IMR-90 (cell line): ENCODE measurements around the gene PNCK. TPM values are rescaled to one million over a fixed set of nuclear protein-coding genes. Genes with fewer than 3 reads are reported as not detected.

Source experiments
- ATAC-seq: fragments of 200-7000 bp; cut with Tn5 transposase; 2 replicates; pipeline ENCODE4 v1.9.1; 2020; ENCODE audit warnings: low read depth, mild to moderate bottlenecking, moderate library complexity
- BruUV-seq: library from RNA; stranded (reverse); fragments of 400-500 nt; replicated peaks from 2 replicates; lab custom pipeline; 2021; lab: Mats Ljungman, UMichigan
- CTCF ChIA-PET: fragments of 300-600 bp; formaldehyde crosslinking; extraction: SDS; loops from one replicate; lab custom pipeline; 2021; ENCODE audit warnings: antibody characterized with exemption; lab: Yijun Ruan, JAX
- POLR2A ChIA-PET: fragments of 300-600 bp; sonication (Branson Sonifier 250); formaldehyde crosslinking; loops from one replicate; lab custom pipeline; 2022; ENCODE audit warnings: antibody characterized with exemption; ENCODE audit not compliant: unreplicated experiment; lab: Charles Lee
- DNase-seq: peaks from one replicate; pipeline ENCODE4 v3.0.0; 2013
- H2AFZ ChIP-seq: replicated peaks from 2 replicates; pipeline ENCODE3; 2013; ENCODE audit warnings: low read length, mild to moderate bottlenecking; ENCODE audit not compliant: poor library complexity
- H2AK5ac ChIP-seq: 2 replicates; pipeline ENCODE4 v1.6.1; 2013; ENCODE audit warnings: low read depth, low read length, inconsistent platforms
- H2AK9ac ChIP-seq: replicated peaks from 2 replicates; pipeline ENCODE3; 2013; ENCODE audit warnings: mild to moderate bottlenecking, low read depth, low read length, moderate library complexity; ENCODE audit not compliant: poor library complexity
- H2BK120ac ChIP-seq: 2 replicates; pipeline ENCODE4 v1.6.1; 2013; ENCODE audit warnings: low read depth, low read length, inconsistent platforms
- H2BK15ac ChIP-seq: 3 replicates; pipeline ENCODE4 v1.6.1; 2013; ENCODE audit warnings: low read depth, low read length, inconsistent platforms
- H2BK20ac ChIP-seq: 2 replicates; pipeline ENCODE4 v1.6.1; 2013; ENCODE audit warnings: low read depth, mild to moderate bottlenecking, inconsistent platforms, low read length, moderate library complexity
- H2BK5ac ChIP-seq: 2 replicates; pipeline ENCODE4 v1.6.1; 2013; ENCODE audit warnings: mild to moderate bottlenecking, low read depth, low read length, inconsistent platforms; ENCODE audit not compliant: poor library complexity, severe bottlenecking
- H3K14ac ChIP-seq: replicated peaks from 2 replicates; pipeline ENCODE4 v1.6.1; 2013; ENCODE audit warnings: low read depth, low read length, inconsistent platforms
- H3K18ac ChIP-seq: 2 replicates; pipeline ENCODE4 v1.6.1; 2013; ENCODE audit warnings: low read depth, low read length, control low read depth
- H3K23ac ChIP-seq: 2 replicates; pipeline ENCODE4 v1.6.1; 2013; ENCODE audit warnings: low read depth, low read length, inconsistent platforms
- H3K27ac ChIP-seq: 2 replicates; pipeline ENCODE4 v1.5.1; 2013; ENCODE audit warnings: mild to moderate bottlenecking, control low read depth, low read length; ENCODE audit not compliant: insufficient read depth
- H3K27me3 ChIP-seq: 2 replicates; pipeline ENCODE4 v1.6.1; 2013; ENCODE audit warnings: low read length; ENCODE audit not compliant: control insufficient read depth, insufficient read depth
- H3K36me3 ChIP-seq: 2 replicates; pipeline ENCODE4 v1.6.1; 2013; ENCODE audit warnings: low read length, mixed read lengths; ENCODE audit not compliant: control insufficient read depth, insufficient read depth
- H3K4ac ChIP-seq: 2 replicates; pipeline ENCODE4 v1.6.1; 2013; ENCODE audit warnings: low read depth, low read length, inconsistent platforms
- H3K4me1 ChIP-seq: 2 replicates; pipeline ENCODE4 v1.6.1; 2013; ENCODE audit warnings: low read length, mixed read lengths; ENCODE audit not compliant: control insufficient read depth, insufficient read depth
- H3K4me2 ChIP-seq: 2 replicates; pipeline ENCODE4 v1.6.1; 2013; ENCODE audit warnings: low read depth, mild to moderate bottlenecking, control low read depth, low read length, moderate library complexity
- H3K4me3 ChIP-seq: 2 replicates; pipeline ENCODE4 v1.5.1; 2013; ENCODE audit warnings: low read depth, mild to moderate bottlenecking, control low read depth, low read length, moderate library complexity; ENCODE audit not compliant: insufficient read depth
- H3K56ac ChIP-seq: 2 replicates; pipeline ENCODE4 v1.6.1; 2013; ENCODE audit warnings: low read length, inconsistent platforms; ENCODE audit not compliant: insufficient read depth; ENCODE audit errors: extremely low read depth
- H3K79me1 ChIP-seq, 2 experiments: 2 replicates each; pipeline ENCODE4 v1.6.1; 2013; ENCODE audit warnings: low read length in 2 of 2, inconsistent platforms in 1 of 2, low read depth in 1 of 2
- H3K9ac ChIP-seq: 2 replicates; pipeline ENCODE4 v1.6.1; 2013; ENCODE audit warnings: low read depth, low read length, control low read depth
- H3K9me1 ChIP-seq: 2 replicates; pipeline ENCODE4 v1.6.1; 2013; ENCODE audit warnings: low read length, inconsistent platforms; ENCODE audit not compliant: insufficient read depth
- H3K9me3 ChIP-seq: 2 replicates; pipeline ENCODE4 v1.6.1; 2013; ENCODE audit warnings: low read length; ENCODE audit not compliant: control insufficient read depth, insufficient read depth
- H4K20me1 ChIP-seq: 2 replicates; pipeline ENCODE4 v1.6.1; 2013; ENCODE audit warnings: low read length, inconsistent platforms; ENCODE audit not compliant: insufficient read depth
- H4K5ac ChIP-seq: 2 replicates; pipeline ENCODE4 v1.6.1; 2013; ENCODE audit warnings: mild to moderate bottlenecking, low read depth, low read length, control low read depth
- H4K8ac ChIP-seq, 2 experiments: 2 replicates each; pipeline ENCODE4 v1.6.1; 2013; ENCODE audit warnings: low read depth in 2 of 2, low read length in 2 of 2, control low read depth in 1 of 2, inconsistent platforms in 1 of 2
- H4K91ac ChIP-seq: 2 replicates; pipeline ENCODE4 v1.6.1; 2013; ENCODE audit warnings: low read depth, low read length, inconsistent platforms; ENCODE audit not compliant: insufficient read depth
- CEBPB ChIP-seq: IDR thresholded peaks from 2 replicates; pipeline ENCODE4 v1.6.1; 2012; ENCODE audit warnings: low read depth, low read length, improper control_type of control experiment
- CHD1 ChIP-seq: IDR thresholded peaks from 2 replicates; pipeline ENCODE4 v1.6.1; 2012; ENCODE audit warnings: low read depth, low read length, improper control_type of control experiment
- CTCF ChIP-seq: conservative IDR thresholded peaks from 2 replicates; pipeline ENCODE4 v1.5.1; 2012; ENCODE audit warnings: mild to moderate bottlenecking, low read depth, low read length, improper control_type of control experiment
- FOS ChIP-seq: fragments of 150-350 bp; IDR thresholded peaks from 2 replicates; pipeline ENCODE4 v1.6.1; 2016; ENCODE audit warnings: low read depth, low read length
- MAFK ChIP-seq: IDR thresholded peaks from 2 replicates; pipeline ENCODE4 v1.6.1; 2012; ENCODE audit warnings: low read depth, low read length, improper control_type of control experiment
- MXI1 ChIP-seq: IDR thresholded peaks from 2 replicates; pipeline ENCODE4 v1.6.1; 2012; ENCODE audit warnings: low read depth, mild to moderate bottlenecking, low read length, moderate library complexity, borderline replicate concordance
- POLR2A ChIP-seq: IDR thresholded peaks from 2 replicates; pipeline ENCODE4 v1.6.1; 2012; ENCODE audit warnings: mild to moderate bottlenecking, low read depth, low read length
- RAD21 ChIP-seq: IDR thresholded peaks from 2 replicates; pipeline ENCODE4 v1.6.1; 2012; ENCODE audit warnings: low read length, improper control_type of control experiment
- RCOR1 ChIP-seq: IDR thresholded peaks from 2 replicates; pipeline ENCODE4 v1.6.1; 2012; ENCODE audit warnings: mild to moderate bottlenecking, low read length, improper control_type of control experiment; ENCODE audit not compliant: insufficient replicate concordance
- RFX5 ChIP-seq: IDR thresholded peaks from 2 replicates; pipeline ENCODE4 v1.8.0; 2012; ENCODE audit warnings: low read depth, mild to moderate bottlenecking, low read length, moderate library complexity
- SMC3 ChIP-seq: fragments of 150-350 bp; IDR thresholded peaks from 2 replicates; pipeline ENCODE4 v1.6.1; 2016; ENCODE audit warnings: low read depth, mild to moderate bottlenecking, antibody characterized with exemption, low read length, moderate library complexity
- WGBS, 2 experiments: methylation state at CpG; one replicate each; pipeline versions ENCODE4 v1.1.5 to v1.1.7; 2013; ENCODE audit warnings: missing lambda C conversion rate in 2 of 2; ENCODE audit not compliant: insufficient read length in 1 of 2; ENCODE audit errors: extremely low coverage in 2 of 2; 5-methylcytosine and 5-hydroxymethylcytosine counted together
- dilution Hi-C: fragments of 300-500 bp; cut with HindIII; formaldehyde crosslinking; loops from one replicate; pipeline ENCODE4 v1.14.3; 2018; ENCODE audit warnings: low sequenced_read_pairs; ENCODE audit not compliant: unreplicated experiment
- in situ Hi-C: fragments of 300-500 bp; cut with MboI; formaldehyde crosslinking; loops from 3 replicates; pipeline ENCODE4 v1.14.3; 2019; ENCODE audit warnings: low sequenced_read_pairs, inconsistent platforms, mixed read lengths
- intact Hi-C: fragments of 100-400 bp; cut with micrococcal nuclease; formaldehyde crosslinking; loops from 2 replicates; pipeline ENCODE4 v1.10.0; 2022
- polyA plus RNA-seq, 3 experiments: library from polyadenylated mRNA; depleted of rRNA; stranded (reverse); fragments of >200 nt; gene quantifications; 2 replicates each; pipeline ENCODE4 v1.2.3, GENCODE V29; 2012; ENCODE audit warnings: low replicate concordance in 1 of 3
- total RNA-seq: library from RNA; depleted of rRNA; stranded (reverse); fragments of >200 nt; gene quantifications from 2 replicates; pipeline ENCODE4 v1.2.3, GENCODE V29; 2012
- TF ChIP-seq, protein P1 (sequence below): fragments of 150-350 bp; IDR thresholded peaks from 2 replicates; pipeline ENCODE4 v1.6.1; 2017; ENCODE audit warnings: mild to moderate bottlenecking, antibody characterized with exemption, low read length, low read depth

Gene PNCK
- total and polyA plus RNA-seq, 2 of the 4 experiments (the other 2 are of a cell fraction), result 0.18 to 0.22 TPM

DNA sequence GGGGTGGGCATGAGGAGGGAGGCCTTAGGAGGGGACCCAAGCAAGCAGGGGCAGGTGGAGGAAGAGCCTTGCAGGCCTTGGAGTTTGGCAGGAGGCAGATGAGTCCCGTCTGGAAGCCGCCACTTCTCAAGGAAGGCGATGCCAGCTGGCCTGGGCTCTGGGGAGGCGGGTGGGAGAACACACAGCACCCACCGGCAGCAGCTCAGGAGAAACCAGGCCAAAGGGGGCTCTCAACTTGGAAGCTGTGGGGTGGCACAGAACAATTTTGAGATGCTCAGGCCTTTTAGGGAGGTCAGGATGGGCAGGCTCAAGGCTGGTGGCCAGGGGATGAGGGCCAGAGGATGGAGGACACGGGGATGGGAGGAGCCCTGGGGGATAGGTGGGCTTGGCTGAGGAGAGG lies 38.2 kb downstream of the PNCK start:
- WGBS, 2 experiments, result 40% methylated on average over 1 of the region's 6 CpGs; no CpG with 5 or more reads in 1 of the 2 experiments

More for the DNA sequence above, 38.2 kb downstream of the PNCK start:
- no peak overlapping the region for H2BK15ac ChIP-seq
- H2BK120ac ChIP-seq, result no peak overlapping the region
- no peak overlapping the region for H2AFZ ChIP-seq
- H3K4me1 ChIP-seq, result no peaks in the 10 kb centered on the region
- no peak overlapping the region for H4K91ac ChIP-seq
- no peak overlapping the region for H2BK5ac ChIP-seq
- in situ Hi-C loops, result no loop called here
- no peak overlapping the region for H3K23ac ChIP-seq
- no peak overlapping the region for H3K27ac ChIP-seq
- no peak overlapping the region for H3K14ac ChIP-seq
- no peak overlapping the region for H2AK9ac ChIP-seq
- intact Hi-C loops, result no loop called here
- ChIA-PET POLR2A (no interaction called here), CTCF (no interaction called here)
- H3K4ac ChIP-seq, result no peak overlapping the region
- no peak overlapping the region for H3K9ac ChIP-seq
- H3K36me3 ChIP-seq, result no peaks in the 10 kb centered on the region
- no peak overlapping the region for H3K56ac ChIP-seq
- H2BK20ac ChIP-seq, result no peak overlapping the region
- no peak overlapping the region for H4K5ac ChIP-seq
- no peaks in the 10 kb centered on the region for H4K20me1 ChIP-seq
- DNase-seq (no peak), ATAC-seq (no peak)
- TF ChIP-seq SMC3 (no peak), CEBPB (no peak), RAD21 (no peak), MAFK (no peak), CTCF (no peak), RFX5 (no peak), MXI1 (no peak), FOS (no peak), RCOR1 (no peak), POLR2A (no peak), CHD1 (no peak)
- TF ChIP-seq, protein P1, sequence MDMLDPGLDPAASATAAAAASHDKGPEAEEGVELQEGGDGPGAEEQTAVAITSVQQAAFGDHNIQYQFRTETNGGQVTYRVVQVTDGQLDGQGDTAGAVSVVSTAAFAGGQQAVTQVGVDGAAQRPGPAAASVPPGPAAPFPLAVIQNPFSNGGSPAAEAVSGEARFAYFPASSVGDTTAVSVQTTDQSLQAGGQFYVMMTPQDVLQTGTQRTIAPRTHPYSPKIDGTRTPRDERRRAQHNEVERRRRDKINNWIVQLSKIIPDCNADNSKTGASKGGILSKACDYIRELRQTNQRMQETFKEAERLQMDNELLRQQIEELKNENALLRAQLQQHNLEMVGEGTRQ, result no peak
- dilution Hi-C loops, result no loop called here
- no peak overlapping the region for H4K8ac ChIP-seq
- no peak overlapping the region for H3K4me3 ChIP-seq
- no peaks in the 10 kb centered on the region for H3K79me1 ChIP-seq
- BruUV-seq, result no TSS peak
- no peaks in the 10 kb centered on the region for H3K9me1 ChIP-seq
- peaks cover 8% of the 10 kb centered on the region for H3K9me3 ChIP-seq
- H3K18ac ChIP-seq, result no peak overlapping the region
- H3K27me3 ChIP-seq, result peaks cover 23% of the 10 kb centered on the region; the same call in 1 of the 2 replicates
- no peak overlapping the region for H3K4me2 ChIP-seq
- no peak overlapping the region for H2AK5ac ChIP-seq
